ENCODE measurements around the gene POLR3G. TPM values are rescaled to one million over a fixed set of nuclear protein-coding genes. Genes with fewer than 3 reads are reported as not detected.

The POLR3G gene
- polyA plus RNA-seq, 3 donors, result 2.1 to 3.5 (median 2.7) TPM

- DNase-seq (ENCODE audit: extremely low read depth in 1 of 11, low read depth in 9 of 11, low spot score in 4 of 11), result no peak
Measured at GRCh38 chr5:90546216-90546837, 71.7 kb downstream of the POLR3G start.

DNA sequence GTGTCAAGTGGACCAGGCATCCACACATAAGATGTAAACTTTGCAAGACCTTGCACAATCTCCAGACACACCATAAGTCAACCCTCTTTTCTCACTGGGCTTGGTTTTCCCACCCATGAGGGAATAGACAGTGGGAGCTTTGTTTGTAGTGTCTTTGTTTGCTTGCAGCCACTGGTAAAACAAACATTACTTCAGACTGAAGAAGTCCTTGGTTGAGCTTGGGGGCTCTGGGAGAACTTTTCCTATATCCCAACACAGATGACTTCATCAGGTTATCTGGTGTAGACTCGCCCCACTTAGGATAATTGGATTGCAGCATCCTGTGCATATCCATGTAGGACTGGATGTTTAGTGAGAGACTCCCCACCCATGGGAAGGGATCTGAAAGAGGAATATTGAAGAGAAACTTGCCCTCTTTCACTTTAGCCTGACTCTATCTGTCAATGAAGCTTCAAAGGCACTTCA lies 72.4 kb downstream of the POLR3G start:
- DNase-seq (ENCODE audit: extremely low read depth in 1 of 11, low read depth in 9 of 11, low spot score in 4 of 11), result no peak

DNA sequence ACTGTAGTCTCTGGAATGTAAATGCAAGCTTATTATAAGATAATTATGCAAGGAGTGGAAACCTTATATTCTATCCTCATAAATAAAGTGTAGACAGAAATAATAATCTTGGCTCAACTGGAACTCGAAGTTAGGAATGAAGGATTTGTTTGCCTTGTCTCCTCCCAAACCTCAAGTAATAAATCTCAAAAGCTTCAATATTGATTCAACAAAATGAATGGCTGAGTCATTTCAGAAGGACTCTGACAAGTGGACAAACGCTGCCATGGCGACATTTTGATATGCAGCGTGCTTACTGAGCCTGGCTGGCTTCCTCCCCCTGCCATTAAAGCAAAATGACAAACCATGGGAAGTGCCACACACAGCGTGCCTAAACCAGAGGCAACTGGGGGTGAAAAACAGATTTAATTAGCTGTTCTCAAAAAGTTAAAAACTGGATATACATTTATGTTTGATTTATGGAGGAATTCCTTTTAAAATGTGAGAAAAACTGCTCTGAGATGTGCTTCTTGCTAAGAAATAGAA lies 73.5 kb downstream of the POLR3G start:
- peak in 1 of 11 donors; percentile 43 for DNase-seq (ENCODE audit: extremely low read depth in 1 of 11, low read depth in 9 of 11, low spot score in 4 of 11)

GRCh38 chr5:90549223-90549622 lies 74.6 kb downstream of the POLR3G start:
- no peak for DNase-seq (ENCODE audit: extremely low read depth in 1 of 11, low read depth in 9 of 11, low spot score in 4 of 11)

DNA sequence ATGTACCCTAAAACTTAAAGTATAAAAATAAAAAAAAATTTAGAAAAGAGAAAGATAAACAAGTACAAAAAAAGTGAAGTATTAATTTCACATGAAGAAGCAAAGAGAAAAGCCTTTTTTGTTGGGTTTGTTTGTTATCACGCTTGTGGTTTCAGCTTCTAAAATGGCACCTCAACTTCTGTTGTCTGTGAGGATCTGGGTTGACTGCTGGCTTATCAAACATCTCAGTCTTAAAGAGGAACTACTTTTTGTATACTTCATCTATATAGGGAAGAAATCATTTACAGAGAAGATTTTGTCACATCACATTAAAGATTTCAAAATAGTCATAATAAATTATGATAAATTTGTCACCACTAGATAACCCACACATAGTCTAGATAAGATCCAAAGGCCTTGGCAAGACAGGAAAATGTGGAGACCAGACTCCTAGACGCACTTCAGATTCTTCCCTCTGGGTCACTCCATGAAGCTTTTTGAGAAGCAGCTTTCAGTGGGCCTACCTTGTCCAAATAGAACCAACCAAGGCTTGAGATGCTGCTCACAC lies 75.1 kb downstream of the POLR3G start:
- no peak for DNase-seq (ENCODE audit: extremely low read depth in 1 of 11, low read depth in 9 of 11, low spot score in 4 of 11)

- no peak for DNase-seq (ENCODE audit: extremely low read depth in 1 of 11, low read depth in 9 of 11, low spot score in 4 of 11)
Measured at GRCh38 chr5:90550963-90551362, 76.3 kb downstream of the POLR3G start.

GRCh38 chr5:90551376-90551775 lies 76.7 kb downstream of the POLR3G start:
- no peak for DNase-seq (ENCODE audit: extremely low read depth in 1 of 11, low read depth in 9 of 11, low spot score in 4 of 11)

DNA sequence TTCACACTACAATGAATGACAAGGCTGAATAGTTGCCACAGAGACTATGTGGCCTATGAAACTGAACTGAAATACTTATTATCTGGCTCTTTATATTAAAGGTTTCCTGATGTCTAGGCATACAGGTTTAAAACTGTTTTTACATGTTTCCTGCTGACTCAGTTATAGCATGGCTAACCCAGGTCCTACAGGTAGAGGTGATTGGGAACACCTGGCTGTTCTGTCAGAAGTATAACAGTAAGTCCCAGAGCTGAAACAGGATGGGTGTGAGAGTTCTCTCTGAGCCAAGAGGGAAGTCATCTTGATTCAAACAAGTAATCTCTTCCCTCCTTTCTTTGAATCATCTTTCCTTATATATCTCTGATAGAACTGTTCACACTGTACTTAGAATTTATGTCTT lies 79.0 kb downstream of the POLR3G start:
- DNase-seq (ENCODE audit: extremely low read depth in 1 of 11, low read depth in 9 of 11, low spot score in 4 of 11), result no peak

DNA sequence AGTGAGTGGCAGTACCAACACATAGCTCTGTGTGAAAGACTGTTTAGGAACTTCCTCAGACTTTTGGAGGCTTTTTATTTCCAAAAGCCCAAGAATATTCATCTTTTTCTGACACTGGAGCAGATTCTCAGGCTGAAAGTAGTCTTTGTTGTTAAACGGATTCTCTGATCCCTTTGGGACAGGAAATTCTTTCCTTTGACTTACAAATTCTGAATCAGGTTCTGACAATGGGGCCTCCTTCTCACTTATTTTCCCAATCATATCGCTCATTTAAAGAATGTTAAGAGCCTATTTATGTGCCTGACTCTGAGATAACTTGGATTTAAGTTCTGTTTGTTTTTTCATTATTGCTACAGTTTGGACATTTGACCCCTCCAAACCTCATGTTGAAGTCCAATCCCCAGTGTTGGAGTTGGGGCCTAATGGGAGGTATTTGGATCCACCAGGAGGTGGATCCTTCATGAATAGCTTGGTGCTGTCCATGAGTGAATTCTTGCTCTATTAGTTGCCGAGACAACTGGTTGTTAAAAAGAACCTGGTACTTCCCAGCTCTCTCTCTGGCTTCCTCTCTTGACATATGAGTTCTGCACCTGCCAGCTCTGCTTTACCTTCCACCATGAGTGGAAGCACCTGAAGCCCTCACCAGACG lies 79.8 kb downstream of the POLR3G start:
- no peak for DNase-seq (ENCODE audit: extremely low read depth in 1 of 11, low read depth in 9 of 11, low spot score in 4 of 11)

- no peak for DNase-seq (ENCODE audit: extremely low read depth in 1 of 11, low read depth in 9 of 11, low spot score in 4 of 11)
Measured at GRCh38 chr5:90555666-90556065, 81.0 kb downstream of the POLR3G start.

GRCh38 chr5:90557391-90557790 lies 82.7 kb downstream of the POLR3G start:
- no peak for DNase-seq (ENCODE audit: extremely low read depth in 1 of 11, low read depth in 9 of 11, low spot score in 4 of 11)

- DNase-seq (ENCODE audit: extremely low read depth in 1 of 11, low read depth in 9 of 11, low spot score in 4 of 11), result no peak
Measured at GRCh38 chr5:90557871-90558270, 83.2 kb downstream of the POLR3G start.

- DNase-seq (ENCODE audit: extremely low read depth in 1 of 11, low read depth in 9 of 11, low spot score in 4 of 11), result peak; percentile 51 to 86 (median 78)
Measured at GRCh38 chr5:90558344-90559192, 83.9 kb downstream of the POLR3G start, which contains the start of gene ADGRV1. Gene ADGRV1 (plus strand): TSS chr5:90558797. CDS start chr5:90558896, 99 bp downstream.

- no peak for DNase-seq (ENCODE audit: extremely low read depth in 1 of 11, low read depth in 9 of 11, low spot score in 4 of 11)
Measured at GRCh38 chr5:90560771-90561170, 86.1 kb downstream of the POLR3G start.

- no peak for DNase-seq (ENCODE audit: extremely low read depth in 1 of 11, low read depth in 9 of 11, low spot score in 4 of 11)
Measured at GRCh38 chr5:90561766-90562165, 87.1 kb downstream of the POLR3G start.

GRCh38 chr5:90562341-90562740 lies 87.7 kb downstream of the POLR3G start:
- no peak for DNase-seq (ENCODE audit: extremely low read depth in 1 of 11, low read depth in 9 of 11, low spot score in 4 of 11)

GRCh38 chr5:90563108-90563507 lies 88.4 kb downstream of the POLR3G start:
- DNase-seq (ENCODE audit: extremely low read depth in 1 of 11, low read depth in 9 of 11, low spot score in 4 of 11), result no peak
